ENCODE results near the gene DEFB115.
A peak's percentile ranks its signal among the peaks of the same experiment; 100 is the strongest.
"Not testable (repeated sequence)": the region's sequence is repeated elsewhere in the genome, so short reads cannot be mapped to it uniquely, and the experiment has no call there.

Gene DEFB115

GRCh38 chr20:31257364-31257763 lies at the start of gene DEFB115:
DEFB115 (plus strand) TSS chr20:31257664; CDS start chr20:31257664, 0 bp downstream.
- DNase-seq = no peak

GRCh38 chr20:31236953-31237352 lies 20.5 kb upstream of the DEFB115 start:
- DNase-seq = no peak

GRCh38 chr20:31237763-31238162 lies 19.7 kb upstream of the DEFB115 start:
- no peak for DNase-seq

- DNase-seq = no peak
Measured at GRCh38 chr20:31239139-31239538, 18.3 kb upstream of the DEFB115 start.

- no peak for DNase-seq
Measured at GRCh38 chr20:31256959-31257358, 505 bp upstream of the DEFB115 start.

- DNase-seq = peak; percentile 22
Measured at GRCh38 chr20:31260326-31260932, 3.0 kb downstream of the DEFB115 start.

GRCh38 chr20:31274441-31274840 lies 17.0 kb downstream of the DEFB115 start:
- DNase-seq = no peak

GRCh38 chr20:31278178-31278577 lies 20.7 kb downstream of the DEFB115 start:
- DNase-seq = no peak

GRCh38 chr20:31284964-31285363 lies 27.5 kb downstream of the DEFB115 start:
- DNase-seq = not testable (repeated sequence)

GRCh38 chr20:31308535-31309162 lies 51.2 kb downstream of the DEFB115 start, which contains the start of gene DEFB116:
DEFB116 (minus strand) TSS chr20:31308585; CDS start chr20:31308585, 0 bp downstream.
- no peak for DNase-seq
